Cortex of kidney (tissue), 1 donor: Measurements from ENCODE around the gene ZRANB1.

ENCODE experiments used
- DNase-seq: peaks from one replicate; lab custom pipeline; 2025; lab: John Stamatoyannopoulos, UW

The ZRANB1 gene

GRCh38 chr10:124993736-124994451 is 52.0 kb downstream of the ZRANB1 start:
- no peak for DNase-seq

- no peak for DNase-seq
These were observed 52.9 kb downstream of the ZRANB1 start for GRCh38 chr10:124994573-124995473.

DNA sequence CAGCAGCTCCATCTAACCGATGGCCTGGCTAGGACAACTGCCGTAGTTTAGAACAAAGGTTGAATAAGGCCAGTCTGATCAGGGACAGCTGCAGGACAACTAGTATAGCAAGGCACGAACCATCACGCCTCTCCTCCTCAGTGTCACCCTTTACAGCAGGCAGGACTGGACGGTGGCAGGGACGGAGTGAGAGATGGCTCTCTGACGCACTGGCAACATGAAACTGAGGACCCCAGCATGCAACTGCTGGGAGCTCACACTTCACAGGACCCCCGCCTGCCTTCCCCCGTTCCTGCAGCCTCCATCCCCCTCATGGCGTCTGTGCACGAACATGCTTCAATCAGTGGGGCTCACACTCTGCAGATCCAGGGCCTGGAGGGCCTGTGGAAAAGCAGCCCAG is 53.7 kb downstream of the ZRANB1 start:
- no peak for DNase-seq

GRCh38 chr10:124996127-124996853 is 54.4 kb downstream of the ZRANB1 start:
- no peak for DNase-seq

- DNase-seq: no peak
These were observed 54.9 kb downstream of the ZRANB1 start for GRCh38 chr10:124996854-124997215.

DNA sequence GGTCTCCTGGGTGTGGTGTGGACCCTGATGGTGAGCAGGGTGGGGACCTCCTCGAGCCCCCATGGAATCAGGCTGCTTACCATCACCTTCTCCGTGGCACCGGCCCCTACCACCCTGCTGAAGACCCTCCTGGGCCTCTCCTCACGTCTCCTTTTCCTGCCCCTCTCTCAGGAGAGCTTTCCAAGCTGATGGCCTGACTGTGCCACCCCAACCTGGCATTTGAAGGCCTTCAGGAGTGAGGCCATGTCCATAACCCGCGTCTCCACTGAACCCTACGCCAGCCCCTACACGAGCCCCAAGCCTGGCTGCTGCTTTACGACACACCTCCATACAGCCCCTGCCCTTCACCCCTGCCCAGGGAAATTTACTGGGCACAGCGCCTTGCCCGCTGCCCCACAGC is 55.4 kb downstream of the ZRANB1 start:
- no peak for DNase-seq

- DNase-seq: no peak
These were observed 56.1 kb downstream of the ZRANB1 start for GRCh38 chr10:124997771-124998623.

DNA sequence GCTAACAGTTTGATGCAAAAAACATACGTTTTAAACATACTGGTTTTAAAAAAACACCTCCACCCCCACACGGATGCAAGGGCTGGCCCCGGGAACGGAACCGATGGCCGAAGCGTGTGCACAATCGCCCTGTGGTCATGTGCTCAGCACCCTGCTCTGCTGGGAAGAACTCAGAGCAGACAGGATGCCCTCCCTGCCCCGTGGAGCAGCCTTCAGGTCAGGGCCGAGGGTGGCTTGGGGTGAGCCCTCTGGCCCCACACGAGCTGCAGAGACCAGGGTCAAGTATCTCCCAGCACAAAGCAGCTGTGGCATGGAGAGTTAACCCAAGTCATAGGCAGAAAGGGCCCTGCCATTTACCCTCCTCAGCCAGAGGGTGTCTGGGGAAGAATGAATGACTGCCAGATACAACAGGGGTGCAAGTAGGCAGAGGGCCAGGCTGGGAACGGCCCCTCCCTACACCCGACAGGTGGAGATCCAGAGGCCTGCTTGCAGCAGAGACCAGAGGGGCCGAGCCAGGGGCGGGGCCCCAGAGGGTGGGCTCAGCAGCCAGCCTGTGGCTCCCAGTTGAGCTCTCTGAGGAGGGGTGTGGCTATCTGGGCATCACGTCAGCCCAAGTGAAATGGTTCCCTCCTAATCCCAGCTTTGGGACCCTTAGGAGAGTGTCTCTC is 56.8 kb downstream of the ZRANB1 start:
- DNase-seq: no peak

GRCh38 chr10:124999433-125000365 is 57.8 kb downstream of the ZRANB1 start:
- no peak for DNase-seq

- DNase-seq: no peak
These were observed 58.7 kb downstream of the ZRANB1 start for GRCh38 chr10:125000366-125001312.

- DNase-seq: no peak
These were observed 59.6 kb downstream of the ZRANB1 start for GRCh38 chr10:125001313-125002046.

DNA sequence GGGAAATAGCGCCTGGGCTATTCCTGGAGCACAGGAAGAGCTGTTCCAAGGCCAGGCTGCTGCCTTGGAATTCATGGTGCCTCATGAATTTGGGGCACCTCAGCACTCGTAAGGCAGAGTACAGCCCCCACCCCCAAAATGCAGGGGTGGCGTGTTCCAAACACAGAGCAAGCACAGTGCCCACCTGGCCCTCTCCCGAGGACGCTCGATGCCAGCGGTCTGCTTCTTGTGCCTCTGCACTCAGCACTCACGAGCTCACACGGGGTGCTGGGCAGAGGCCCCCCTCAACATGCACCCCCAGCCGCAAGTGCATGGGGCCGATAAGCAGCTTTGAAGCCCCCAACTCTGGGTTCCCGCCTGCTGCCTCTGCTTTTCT is 60.1 kb downstream of the ZRANB1 start:
- no peak for DNase-seq

GRCh38 chr10:125002423-125003145 is 60.7 kb downstream of the ZRANB1 start:
- no peak for DNase-seq

- no peak for DNase-seq
These were observed 61.4 kb downstream of the ZRANB1 start for GRCh38 chr10:125003146-125003900.

DNA sequence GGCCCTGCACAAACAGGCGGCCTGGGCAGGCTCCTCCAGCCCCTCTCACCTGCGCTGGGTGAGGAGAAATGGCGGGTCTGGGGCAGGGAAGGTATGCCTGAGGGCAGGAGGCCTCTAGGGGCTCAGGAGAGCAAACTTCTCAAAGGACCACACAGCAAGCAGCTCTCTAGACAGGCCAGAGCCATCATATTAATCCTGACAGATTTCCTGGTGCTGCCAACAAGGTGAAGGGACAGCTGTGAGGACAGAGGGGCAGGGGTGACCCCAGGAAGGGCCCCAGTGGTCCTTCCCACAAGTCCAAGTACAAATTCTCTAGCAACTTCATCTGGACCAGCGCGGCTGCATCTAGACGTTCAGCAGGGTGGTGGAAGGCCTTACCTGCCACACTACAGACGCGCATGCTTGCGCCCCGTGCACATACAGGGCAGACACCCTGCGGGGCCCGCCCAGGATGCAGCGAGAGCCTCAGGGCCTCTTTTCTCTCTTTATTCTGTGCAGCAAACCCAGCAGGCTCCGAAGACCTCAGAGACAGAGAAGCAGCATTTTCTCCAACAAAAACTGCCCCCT is 62.1 kb downstream of the ZRANB1 start:
- DNase-seq: no peak

- DNase-seq: no peak
These were observed 62.8 kb downstream of the ZRANB1 start for GRCh38 chr10:125004571-125005311.
